Activated naive CD4-positive, alpha-beta T cell treated with Interleukin-2 at 50 U/mL for 16 hours (primary cell): ENCODE data around the gene UGT1A8.
A peak's percentile ranks its signal among the peaks of the same experiment; 100 is the strongest.
"Not testable (repeated sequence)": the region's sequence is repeated elsewhere in the genome, so short reads cannot be mapped to it uniquely, and the experiment has no call there.

Experiments
- DNase-seq: peaks from one replicate; pipeline ENCODE4 v3.0.0-alpha.2; 2020

Gene UGT1A8

GRCh38 chr2:233689501-233689900 lies 72.1 kb downstream of the UGT1A8 start:
- DNase-seq = no peak

GRCh38 chr2:233690444-233690843 lies 73.0 kb downstream of the UGT1A8 start:
- no peak for DNase-seq

GRCh38 chr2:233691443-233692433 lies 74.3 kb downstream of the UGT1A8 start:
- no peak for DNase-seq

- no peak for DNase-seq
Measured at GRCh38 chr2:233692648-233693047, 75.2 kb downstream of the UGT1A8 start, which contains the start of gene UGT1A6. Gene UGT1A6, plus strand, starts transcription at chr2:233692890. Its CDS starts 115 bp downstream, at chr2:233693005.

- DNase-seq = no peak
Measured at GRCh38 chr2:233693963-233694362, 76.5 kb downstream of the UGT1A8 start.

GRCh38 chr2:233698740-233699139 lies 81.3 kb downstream of the UGT1A8 start:
- no peak for DNase-seq

- DNase-seq = no peak
Measured at GRCh38 chr2:233699424-233700027, 82.1 kb downstream of the UGT1A8 start.

- DNase-seq = no peak
Measured at GRCh38 chr2:233700028-233700635, 82.7 kb downstream of the UGT1A8 start.

- DNase-seq = not testable (repeated sequence)
Measured at GRCh38 chr2:233700842-233701241, 83.4 kb downstream of the UGT1A8 start.

- no peak for DNase-seq
Measured at GRCh38 chr2:233702238-233702637, 84.8 kb downstream of the UGT1A8 start.

- DNase-seq = no peak
Measured at GRCh38 chr2:233705911-233706506, 88.6 kb downstream of the UGT1A8 start.

GRCh38 chr2:233706720-233707119 lies 89.3 kb downstream of the UGT1A8 start:
- no peak for DNase-seq

- DNase-seq = no peak
Measured at GRCh38 chr2:233707940-233708644, 90.7 kb downstream of the UGT1A8 start.

GRCh38 chr2:233708942-233709341 lies 91.5 kb downstream of the UGT1A8 start:
- no peak for DNase-seq

- peak; percentile 62 for DNase-seq
Measured at GRCh38 chr2:233711312-233712008, 94.0 kb downstream of the UGT1A8 start.

GRCh38 chr2:233712611-233713261 lies 95.3 kb downstream of the UGT1A8 start, which contains the start of gene UGT1A5:
Gene UGT1A5, plus strand, starts transcription at chr2:233712907. Its CDS starts 85 bp downstream, at chr2:233712992.
- DNase-seq = no peak

GRCh38 chr2:233713262-233713615 lies 95.8 kb downstream of the UGT1A8 start:
- DNase-seq = no peak

GRCh38 chr2:233714121-233714520 lies 96.7 kb downstream of the UGT1A8 start:
- no peak for DNase-seq

GRCh38 chr2:233718552-233718951 lies 101.1 kb downstream of the UGT1A8 start, which contains the start of gene UGT1A4:
Gene UGT1A4, plus strand, starts transcription at chr2:233718736. Its CDS starts 85 bp downstream, at chr2:233718821.
- DNase-seq = no peak

GRCh38 chr2:233728723-233729301 lies 111.4 kb downstream of the UGT1A8 start, which contains the start of gene UGT1A3:
Gene UGT1A3, plus strand, starts transcription at chr2:233729042. Its CDS starts 85 bp downstream, at chr2:233729127.
- DNase-seq = no peak
